Activated T-cell treated with anti-CD3 and anti-CD28 coated beads for 24 hours (primary cell): ENCODE data around the gene LSM3.

Source experiments
- DNase-seq: peaks from one replicate; pipeline ENCODE4 v3.0.0-alpha.2; 2020; ENCODE audit warnings: low read depth

LSM3 gene

DNA sequence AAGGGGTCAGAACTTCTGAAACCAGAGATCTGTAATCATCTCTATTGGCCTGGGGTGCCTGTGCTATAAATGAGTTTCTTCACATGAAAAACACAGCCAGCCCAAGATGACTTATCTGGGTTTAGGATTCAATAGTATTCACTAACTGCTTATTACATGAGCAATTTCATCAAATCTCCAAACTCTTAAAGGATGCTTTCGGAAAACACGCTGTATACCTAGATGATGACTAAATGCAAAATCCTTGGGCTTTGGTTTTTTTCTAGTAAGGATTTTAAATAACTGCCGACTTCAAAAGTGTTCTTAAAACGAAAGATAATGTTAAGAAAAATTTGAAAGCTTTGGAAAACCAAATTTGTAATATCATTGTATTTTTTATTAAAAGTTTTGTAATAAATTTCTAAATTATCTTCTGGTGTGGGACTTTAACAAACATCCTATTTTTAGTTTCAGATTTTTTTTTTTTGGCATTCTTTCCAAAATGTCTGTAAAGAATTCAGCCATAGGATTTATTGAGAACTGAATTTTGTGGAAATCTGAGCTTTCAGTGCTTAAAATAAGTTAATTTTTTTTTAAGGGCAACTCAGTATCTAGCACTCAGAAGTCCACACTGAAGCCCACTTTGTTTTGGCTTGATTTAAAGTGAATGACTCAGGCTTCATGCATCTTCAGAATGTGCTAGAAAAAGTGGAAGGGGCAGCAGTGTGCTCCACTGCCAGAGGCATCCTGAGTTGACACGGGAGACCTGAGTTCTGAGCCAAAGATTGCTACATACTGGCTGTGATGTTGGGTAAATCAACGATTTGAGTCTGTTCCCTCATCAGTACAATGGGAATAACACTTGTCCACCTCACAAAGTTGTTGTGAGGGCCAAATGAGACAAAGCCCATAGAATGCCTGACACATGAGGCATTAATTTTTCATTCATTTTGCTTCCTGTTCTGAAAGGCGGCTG is 35.1 kb upstream of the LSM3 start:
- no peak for DNase-seq

DNA sequence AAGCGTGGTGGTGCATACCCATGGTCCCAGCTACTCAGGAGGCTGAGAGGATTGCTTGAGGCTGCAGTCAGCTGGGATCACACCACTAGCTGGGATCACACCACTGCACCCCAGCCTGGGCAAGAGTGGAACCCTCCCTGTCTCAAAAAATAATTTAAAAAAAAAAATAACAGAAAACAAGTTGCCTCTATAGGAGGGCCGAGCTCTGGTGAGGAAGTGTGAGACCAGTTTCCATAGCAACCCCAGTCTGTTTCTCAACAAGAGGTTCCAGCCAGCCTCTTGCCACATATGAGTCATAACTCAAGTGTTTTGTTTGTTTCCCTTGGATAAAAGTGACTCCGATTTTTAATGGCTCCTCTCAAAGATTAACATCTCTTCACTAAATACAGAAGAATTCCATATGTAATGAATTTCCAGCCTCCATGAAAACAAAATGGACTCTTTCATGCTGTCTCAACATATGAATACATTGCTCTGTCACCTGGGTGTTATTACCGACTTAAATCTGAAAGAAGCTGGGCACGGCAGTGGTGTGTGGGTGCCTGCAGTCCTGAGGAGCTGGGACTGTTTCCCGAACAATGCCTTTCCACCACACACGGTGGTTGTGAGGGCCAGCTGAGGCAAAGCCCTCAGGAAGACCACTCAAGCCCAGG is 34.1 kb upstream of the LSM3 start:
- peak; percentile 48 for DNase-seq

DNA sequence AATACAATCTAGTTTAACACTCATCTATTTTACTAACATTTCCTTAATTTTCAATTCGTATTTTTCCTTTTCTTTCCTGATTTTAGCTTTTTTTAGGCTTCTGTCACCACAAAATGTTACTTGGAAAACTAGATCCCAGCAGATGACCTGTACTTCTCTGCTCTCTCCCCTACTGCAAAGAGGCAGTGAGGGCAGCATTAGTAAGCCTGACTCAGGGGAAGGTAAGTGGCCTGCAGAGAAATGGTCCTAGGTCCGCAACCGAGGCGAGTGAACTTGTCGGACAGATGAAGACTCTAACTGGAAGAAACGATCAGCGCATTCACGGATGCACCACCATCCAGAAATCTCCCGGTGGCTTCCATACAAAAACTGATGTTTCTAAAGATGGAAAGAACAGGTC is 33.4 kb upstream of the LSM3 start:
- DNase-seq: no peak

- no peak for DNase-seq
Measured at GRCh38 chr3:14145670-14146380, 32.8 kb upstream of the LSM3 start.

- no peak for DNase-seq
Measured at GRCh38 chr3:14146381-14147065, 32.1 kb upstream of the LSM3 start.

GRCh38 chr3:14147066-14147435 is 31.6 kb upstream of the LSM3 start:
- DNase-seq: no peak

DNA sequence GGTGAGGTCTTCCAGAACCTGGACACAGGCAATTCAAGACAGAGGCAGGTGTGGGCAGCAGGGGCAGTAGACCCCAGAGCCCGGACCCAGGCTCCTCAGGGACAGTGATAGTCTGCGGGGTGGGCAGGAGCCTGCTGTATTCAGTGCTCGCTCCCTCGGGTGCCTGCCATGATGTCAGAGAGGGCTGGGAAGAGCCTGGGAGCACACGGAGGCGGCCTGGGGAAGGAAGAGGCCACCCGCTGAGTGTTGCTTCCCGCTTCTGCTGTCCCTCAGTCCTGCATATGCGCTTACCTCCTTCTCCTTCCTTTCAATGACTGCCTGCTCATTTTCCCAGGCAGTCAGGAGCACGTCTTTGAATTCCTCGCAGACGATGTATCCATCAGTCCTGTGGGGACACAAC is 31.0 kb upstream of the LSM3 start:
- no peak for DNase-seq

GRCh38 chr3:14148041-14148985 is 30.3 kb upstream of the LSM3 start:
- no peak for DNase-seq

DNA sequence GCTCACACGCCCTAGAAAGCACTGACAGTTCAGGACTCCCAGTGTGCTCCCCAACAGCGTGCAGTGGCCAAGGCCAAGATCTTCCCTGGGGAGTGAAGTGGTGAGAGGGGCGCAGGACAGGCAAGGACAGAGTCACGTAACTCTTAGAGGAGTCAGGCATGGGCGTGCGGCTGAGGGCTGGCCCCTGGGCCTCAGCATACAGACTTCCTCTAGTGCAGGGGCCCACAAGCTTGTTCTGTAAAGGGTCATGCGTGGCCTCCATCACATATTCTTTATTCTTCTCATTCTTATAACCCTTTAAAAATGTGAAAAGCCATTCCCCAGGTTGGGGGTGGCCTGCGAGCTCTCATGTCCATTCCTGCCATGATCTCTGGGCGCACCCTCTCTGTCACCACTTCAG is 28.5 kb upstream of the LSM3 start:
- no peak for DNase-seq

- no peak for DNase-seq
Measured at GRCh38 chr3:14150491-14151230, 28.0 kb upstream of the LSM3 start.

GRCh38 chr3:14151471-14152083 is 27.0 kb upstream of the LSM3 start:
- no peak for DNase-seq

- no peak for DNase-seq
Measured at GRCh38 chr3:14152233-14152962, 26.2 kb upstream of the LSM3 start.

- DNase-seq: no peak
Measured at GRCh38 chr3:14152963-14153355, 25.7 kb upstream of the LSM3 start.

- DNase-seq: no peak
Measured at GRCh38 chr3:14153663-14154062, 25.0 kb upstream of the LSM3 start.

DNA sequence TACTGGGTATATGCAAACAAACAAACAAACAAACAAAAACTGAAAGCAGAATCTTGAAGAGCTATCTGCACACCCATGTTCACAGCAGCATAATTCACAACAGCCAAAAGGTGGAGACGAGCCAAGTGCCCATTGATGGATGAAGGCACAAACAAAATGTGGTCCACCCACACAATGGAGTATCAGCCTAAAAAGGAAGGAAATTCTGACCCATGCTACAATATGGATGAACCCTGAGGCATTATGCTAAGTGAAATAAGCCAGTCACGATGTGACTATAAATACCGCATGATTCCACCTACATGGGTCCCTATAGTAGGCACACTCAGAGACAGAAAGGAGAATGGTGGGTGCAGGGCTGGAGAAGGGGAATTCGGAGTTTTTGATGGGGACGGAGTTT is 24.3 kb upstream of the LSM3 start:
- DNase-seq: no peak

GRCh38 chr3:14154895-14155440 is 23.6 kb upstream of the LSM3 start:
- no peak for DNase-seq

DNA sequence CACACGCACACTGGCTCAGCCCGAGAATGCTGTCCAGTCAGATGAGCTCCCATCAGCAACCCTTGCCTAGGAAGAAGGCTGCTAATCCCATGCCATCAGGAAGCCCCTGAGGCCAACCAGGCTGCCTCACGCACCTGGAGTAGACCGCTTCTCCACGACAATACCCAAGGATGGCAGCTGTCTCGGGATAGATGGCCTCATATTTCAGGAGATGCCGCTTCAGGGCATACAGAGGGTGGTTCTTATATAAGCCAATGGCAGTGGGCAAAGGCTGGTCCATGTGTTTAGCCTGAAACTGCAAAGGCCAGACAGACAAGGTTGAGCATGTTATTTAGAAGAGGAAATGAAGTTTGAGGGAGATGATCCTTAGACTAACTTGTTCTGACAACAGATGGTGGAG is 22.4 kb upstream of the LSM3 start:
- no peak for DNase-seq

GRCh38 chr3:14156843-14157561 is 21.6 kb upstream of the LSM3 start:
- no peak for DNase-seq
